Non-pigmented ciliary epithelial cell (primary cell): Measurements from ENCODE around the gene ABCD2.
"Not testable (repeated sequence)": the region's sequence is repeated elsewhere in the genome, so short reads cannot be mapped to it uniquely, and the experiment has no call there.

Experiments
- DNase-seq: peaks from one replicate; pipeline ENCODE4 v3.0.0-alpha.2; 2010; ENCODE audit warnings: low read depth

Gene ABCD2

DNA sequence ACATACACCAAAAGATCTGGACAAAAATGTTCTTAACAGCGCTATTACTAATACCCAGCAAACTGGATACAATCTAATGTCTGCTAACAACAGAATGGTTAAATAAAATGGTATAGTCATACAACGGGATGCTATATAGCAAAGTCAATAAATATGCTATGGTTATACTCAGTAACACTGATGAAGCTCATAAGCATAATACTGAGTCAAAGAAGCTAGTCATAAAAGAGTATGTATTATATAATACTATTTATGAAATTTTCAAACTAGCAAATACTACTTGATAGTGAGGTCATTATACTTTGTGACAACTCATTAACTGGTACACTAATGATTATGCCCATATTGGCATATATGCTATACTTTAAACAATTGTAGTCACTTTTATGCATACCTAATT is 7.4 kb downstream of the ABCD2 start:
- DNase-seq = no peak

DNA sequence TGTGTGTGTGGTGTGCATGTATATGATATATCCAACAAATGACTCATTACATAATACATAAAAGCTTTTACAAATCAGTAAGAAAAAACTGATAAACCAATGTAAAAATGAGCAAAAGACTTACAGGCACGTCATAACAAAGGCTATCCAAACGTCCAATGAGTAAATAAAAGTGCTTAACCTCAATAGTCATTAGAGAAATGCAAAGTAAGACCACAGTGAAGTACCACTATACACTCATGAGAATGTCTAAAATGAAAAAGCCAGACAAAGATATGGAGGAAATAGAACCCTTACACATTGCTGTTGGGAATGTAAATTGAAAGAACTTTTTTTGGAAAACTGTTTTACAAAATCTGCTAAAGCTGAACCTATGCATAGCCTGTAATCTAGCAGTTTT is 7.8 kb downstream of the ABCD2 start:
- no peak for DNase-seq

DNA sequence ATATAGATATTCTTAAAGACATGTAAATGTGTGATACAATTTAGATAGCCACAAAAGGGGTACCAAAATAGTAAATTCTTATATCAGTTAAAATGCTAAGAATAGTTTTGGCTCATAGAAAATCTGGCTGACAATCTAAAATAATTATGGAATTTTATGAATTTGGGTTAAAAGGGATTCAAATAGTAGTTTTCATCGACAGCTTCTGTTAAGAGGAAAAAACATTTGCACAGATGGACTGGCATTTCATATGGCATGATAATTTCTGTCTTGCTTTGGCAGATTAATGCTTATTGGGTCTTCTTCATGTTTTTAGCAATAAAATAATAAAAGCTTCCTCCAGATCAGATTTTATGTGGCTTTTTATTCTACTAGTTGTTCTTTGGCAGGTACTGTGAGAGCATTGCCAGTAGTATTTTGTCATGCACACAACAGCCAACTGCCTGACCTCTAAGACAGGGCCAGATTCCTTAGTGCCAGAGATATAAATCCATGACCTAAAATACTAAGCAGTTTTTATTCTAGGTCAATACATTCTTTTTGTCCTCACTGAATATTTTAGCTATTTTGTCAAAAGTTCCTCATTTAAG is 9.1 kb downstream of the ABCD2 start:
- DNase-seq = no peak

DNA sequence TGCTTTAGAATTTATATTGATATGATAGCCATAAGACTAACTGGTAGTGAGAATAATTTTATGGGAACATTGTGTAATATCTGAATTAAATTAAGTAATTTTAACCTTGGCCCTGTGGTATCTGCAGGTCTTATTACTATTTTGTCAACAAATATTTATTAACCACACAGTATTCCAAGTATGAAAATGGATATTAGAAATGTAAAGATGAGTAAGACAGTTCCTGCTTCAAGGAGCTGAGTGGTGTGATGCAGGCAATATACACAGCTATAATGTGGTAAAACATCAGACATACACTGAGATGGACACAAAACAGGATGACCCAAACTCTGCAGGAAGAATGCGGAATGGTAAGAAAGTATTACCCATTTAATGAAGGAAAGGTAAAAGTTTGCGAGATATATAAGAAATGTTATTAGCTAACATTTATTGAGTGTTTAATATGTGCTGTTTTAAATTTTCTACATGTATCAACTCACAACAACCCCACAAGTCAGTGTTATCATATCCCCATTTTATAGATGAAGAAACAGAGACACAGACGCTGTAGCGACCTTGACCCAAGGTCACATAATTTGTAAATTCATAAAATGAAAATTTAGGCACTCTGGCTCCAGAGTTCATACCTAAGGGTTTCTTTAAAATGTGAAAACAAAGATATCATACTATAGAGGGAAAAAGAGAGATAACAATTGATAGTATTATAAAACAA is 12.7 kb downstream of the ABCD2 start:
- DNase-seq = no peak

DNA sequence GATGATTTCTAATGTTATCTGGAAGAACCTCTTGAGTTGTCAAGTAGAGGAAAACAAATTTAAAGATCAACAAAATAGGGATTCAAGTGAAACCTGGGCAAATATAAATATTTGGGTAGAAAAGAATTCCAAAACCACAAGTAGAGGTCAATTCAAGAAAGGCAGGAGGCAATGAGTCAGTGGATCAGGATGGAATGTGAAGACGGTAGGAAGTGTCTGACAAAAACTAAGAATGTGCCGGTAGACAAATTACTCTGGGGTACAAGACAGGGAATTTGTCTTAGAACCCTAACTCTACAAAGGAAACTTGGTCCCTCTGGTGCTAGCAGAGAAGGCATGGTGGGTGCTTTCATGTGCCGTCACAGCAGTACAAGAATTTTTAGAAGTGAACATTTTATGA is 13.6 kb downstream of the ABCD2 start:
- peak; percentile 61 for DNase-seq

DNA sequence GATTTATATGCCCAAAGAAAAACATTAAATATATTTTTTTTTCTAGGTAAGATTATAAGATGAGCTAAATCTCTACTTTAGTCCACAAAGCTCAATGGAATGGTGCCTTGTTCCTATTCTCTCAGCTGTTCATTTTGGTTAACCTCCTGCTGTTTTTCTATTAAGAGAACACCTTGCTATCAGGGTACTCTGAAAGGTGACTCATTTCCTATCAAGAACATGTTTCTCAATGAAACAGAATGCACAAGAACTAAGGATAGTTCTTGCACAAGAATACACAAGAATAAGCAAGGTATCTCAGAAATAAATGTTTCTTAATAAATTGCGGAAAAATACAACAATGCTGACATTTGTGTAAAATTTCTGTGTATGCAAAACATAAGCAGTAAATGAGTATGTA is 14.1 kb downstream of the ABCD2 start:
- peak; percentile 62 for DNase-seq

DNA sequence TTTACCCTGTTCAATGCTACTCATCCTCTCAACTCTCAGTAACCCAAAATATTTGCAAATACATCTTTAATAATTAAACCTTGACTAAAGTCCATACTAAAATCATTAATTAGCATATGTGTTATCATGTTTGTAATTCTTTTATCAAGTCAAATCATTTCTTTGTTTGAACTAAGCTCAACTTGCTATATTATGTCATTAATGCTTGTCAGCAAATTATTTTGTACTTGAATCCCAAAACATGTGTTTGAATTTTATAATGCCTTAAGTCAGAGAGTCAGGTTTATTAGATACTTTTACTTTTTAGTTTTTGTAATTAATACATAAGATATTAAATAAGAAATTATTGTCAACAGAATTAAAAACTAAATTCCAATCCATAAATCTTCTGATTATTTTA is 16.5 kb downstream of the ABCD2 start:
- DNase-seq = no peak

DNA sequence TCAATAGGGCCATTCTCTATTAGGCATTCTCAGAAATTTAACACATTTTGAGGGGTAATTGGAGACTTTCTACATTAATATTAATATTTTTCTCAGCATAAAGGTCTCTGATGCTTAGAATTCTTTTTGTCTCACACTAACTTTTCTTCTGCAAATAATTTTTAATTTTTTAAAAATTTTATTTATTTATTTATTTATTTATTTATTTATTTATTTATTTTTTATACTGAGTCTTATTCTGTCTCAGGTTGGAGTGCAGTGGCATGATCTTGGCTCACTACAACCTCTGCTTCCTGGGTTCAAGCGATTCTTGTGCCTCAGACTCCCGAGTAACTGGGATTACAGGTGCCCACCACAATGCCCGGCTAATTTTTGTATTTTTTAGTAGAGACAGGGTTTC is 17.7 kb downstream of the ABCD2 start:
- not testable (repeated sequence) for DNase-seq

DNA sequence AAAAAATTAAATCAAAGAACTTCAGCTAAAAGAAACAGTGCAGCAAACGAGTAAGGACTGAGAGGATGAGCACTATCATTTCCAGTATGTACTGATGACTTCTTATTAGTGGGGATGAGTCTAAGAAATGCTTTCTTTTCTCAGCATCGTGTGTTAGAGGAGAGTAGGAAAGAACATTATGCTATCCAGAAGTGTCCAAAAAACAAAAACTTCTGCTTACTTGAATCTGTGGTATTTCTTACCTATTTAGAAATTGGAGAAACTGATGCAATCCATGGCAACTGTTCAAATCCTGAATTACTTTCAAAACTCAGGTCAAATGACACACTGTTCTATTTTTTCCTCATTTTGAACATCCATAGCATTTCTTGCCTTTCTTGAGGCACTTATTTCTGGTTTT is 23.7 kb downstream of the ABCD2 start:
- DNase-seq = no peak

DNA sequence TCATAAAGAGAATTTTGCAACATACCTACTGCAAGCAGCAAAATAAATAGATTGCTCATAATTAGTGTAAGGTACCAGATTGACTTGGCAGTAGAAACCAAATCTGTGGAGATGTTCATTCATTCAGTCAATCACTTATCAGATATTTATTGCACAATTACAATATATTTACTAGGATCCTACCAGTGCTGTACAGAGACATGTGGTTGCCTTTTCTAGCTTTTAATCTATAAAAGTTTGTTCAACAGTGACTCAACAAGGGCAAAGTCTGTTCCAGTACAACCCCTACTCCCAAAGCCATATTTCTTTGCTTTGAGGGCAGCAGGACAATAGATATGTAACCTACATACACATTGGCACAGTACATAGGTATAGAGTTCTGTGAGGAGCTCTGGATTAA is 27.3 kb downstream of the ABCD2 start:
- no peak for DNase-seq

DNA sequence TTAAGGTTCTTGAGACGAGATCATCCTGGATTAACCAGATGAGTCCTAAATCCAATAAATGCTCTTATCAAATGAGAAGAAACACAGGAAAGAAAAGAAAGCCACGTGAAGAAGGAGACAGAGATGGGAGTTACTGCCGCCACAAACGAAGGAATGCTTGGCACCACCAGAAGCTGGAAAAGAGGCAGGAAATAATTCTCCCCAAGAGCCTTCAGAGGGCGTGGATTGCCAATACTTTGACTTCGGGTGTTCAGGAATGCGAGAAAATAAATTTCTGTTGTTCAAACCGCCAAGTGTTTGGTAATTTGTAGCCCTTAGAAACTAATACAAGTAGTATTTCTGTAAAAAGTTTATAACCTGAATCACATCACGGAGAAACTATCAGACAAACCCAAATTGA is 31.3 kb downstream of the ABCD2 start:
- DNase-seq = no peak

DNA sequence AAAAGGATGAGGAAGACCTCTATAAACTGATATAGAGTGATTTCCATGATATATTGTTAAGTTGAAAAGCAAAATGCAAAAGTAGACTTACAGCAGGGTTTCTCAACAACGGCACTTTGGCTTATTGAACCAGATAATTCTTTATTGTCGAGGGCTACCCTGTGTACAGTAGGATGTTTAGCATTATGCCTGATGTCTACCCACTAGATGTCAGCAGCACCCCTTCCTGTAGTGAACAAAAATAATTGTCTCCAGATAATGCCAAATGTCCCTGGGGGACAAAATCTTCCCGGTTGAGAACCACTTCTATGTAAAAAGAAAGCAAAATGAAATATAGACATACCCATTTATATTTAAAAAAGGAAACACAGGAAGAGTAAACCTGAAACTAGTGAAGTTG is 32.4 kb downstream of the ABCD2 start:
- DNase-seq = no peak

DNA sequence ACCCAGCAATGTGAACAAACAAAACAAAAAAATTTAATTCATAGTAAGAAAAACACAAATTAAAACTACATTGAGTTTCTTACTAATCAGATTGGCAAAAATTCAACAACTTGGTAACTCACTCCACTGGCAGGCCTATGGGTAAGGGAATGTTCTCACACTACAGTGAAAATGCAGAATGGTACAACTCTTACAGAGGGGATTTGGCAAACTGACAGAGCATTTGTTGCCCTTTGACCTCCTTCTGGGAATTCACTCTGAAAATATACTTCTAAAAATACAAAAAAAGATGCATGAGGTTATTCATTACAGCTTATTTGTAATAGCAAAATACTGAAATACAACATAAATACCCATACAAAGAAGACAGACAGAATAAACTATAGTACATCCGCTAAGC is 32.8 kb downstream of the ABCD2 start:
- no peak for DNase-seq

DNA sequence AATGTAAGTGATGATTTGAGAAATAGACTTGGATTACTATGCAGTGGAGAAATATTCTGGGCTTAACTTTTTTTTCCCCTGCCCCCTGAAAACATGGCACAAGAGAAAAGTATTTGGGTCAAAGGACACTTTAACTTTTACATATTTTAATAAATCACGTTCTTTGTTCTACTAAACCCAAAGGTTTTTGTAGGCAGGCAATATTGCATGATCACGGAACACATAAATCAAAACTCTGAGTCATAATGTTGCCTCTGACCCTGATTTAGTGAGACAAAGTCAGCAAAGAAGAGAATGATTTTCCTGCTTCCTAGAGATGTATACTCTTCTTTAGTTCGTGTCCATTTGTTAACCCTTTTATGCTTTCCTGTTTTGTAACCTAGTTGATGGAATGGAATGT is 38.0 kb downstream of the ABCD2 start:
- no peak for DNase-seq

DNA sequence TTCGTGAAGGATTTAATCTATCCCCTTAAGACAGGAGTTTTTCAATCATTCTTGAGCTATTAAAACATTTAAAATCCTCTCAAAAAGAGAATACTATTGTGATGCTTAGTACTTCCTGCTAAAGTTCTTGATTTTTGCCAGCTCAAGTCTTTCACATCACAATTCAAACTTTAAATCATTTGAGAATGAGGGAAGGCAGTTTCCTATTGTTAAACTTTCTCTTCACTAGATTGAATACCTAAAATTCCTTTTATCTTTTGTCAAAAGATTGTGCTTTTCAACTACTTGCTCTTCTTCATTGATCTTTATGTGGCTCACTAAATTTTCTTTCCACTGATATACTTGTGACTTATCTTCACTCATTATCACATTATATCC is 44.1 kb downstream of the ABCD2 start:
- DNase-seq = no peak

DNA sequence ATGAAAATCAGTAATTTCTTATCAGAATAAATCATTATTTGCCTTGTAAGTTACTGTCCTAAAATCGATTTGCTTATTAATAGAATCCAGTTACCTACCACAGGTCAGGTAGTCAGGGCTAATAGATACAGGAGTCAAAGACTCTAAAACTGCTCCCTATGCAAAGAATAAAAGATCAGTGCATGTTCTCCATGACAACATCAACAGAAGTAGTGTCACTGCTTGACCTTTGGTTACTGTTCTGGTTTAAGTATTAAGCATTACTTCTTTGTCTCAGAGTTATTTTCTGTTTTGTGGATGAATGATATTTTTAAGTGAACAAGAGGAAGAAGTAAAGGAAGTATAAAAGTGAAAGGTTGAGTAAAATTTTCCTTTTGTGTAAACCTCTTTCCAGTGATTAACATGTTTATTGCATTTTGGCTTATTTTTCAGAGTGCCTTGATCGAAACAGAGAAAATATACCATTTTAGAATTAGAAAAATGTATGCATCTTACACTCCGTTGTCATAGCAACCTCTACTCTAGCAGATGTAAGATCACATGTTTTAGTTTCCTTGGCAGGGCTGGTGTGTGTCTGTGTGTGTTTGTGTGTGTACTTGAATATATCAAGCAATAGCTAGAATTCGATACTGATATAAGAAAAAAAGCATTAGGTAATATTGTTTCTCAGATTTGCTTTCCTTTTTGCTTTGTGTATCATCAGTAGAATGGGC is 44.7 kb downstream of the ABCD2 start:
- DNase-seq = no peak

DNA sequence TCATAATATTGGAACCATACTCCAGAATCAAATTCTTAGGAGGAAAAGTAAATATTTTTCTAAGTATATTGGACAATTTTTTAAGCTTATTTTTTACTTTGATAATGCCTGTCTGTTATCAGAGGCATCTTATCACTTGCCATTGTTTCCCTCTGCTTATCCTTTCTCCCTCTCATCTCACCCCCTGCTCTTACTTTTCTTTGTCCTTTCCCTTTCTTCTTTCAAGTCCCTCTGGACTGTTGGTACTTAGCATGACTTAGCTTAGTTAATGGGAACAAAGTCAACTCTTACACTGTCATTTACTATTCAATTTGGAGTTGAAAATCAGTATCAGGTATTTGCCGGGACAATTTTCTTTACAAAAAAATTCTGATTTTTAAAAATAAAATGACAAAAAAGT is 45.2 kb downstream of the ABCD2 start:
- no peak for DNase-seq

DNA sequence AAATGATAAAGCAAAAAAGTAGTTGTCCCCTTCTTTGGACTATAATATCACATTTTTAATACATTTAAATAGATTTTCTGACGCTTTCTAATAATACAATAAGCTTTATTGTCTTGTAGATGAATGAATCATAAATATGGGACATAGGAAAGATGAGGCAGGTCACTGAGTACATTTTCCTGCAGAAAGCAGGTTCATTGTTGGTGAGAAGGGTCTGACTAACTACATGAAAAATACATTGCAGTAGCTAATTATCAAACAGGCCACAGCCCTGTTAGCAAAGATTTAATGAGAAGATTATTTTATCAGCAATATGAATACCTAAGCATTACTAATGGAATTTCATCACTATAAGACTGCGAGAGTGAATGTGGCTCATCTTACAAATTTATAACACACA is 45.6 kb downstream of the ABCD2 start:
- no peak for DNase-seq

DNA sequence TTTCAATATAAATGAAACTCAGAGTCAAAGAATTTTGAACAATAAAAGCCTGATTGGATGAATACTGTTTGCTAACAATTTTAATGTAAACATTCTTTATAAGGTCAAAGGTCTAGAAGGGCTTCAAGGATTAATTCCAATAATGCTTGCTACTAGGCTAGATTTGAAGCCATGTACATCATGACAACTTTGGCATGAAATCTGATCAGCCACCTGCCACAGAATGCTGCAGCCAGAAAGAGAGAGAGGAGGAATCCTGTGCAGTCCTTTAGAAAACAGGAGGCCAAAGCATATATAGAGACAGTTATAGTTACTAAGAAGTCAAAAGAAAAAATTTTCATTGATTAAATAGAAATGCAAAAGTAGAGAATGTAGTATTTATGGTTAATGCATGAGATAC is 47.1 kb downstream of the ABCD2 start:
- no peak for DNase-seq

DNA sequence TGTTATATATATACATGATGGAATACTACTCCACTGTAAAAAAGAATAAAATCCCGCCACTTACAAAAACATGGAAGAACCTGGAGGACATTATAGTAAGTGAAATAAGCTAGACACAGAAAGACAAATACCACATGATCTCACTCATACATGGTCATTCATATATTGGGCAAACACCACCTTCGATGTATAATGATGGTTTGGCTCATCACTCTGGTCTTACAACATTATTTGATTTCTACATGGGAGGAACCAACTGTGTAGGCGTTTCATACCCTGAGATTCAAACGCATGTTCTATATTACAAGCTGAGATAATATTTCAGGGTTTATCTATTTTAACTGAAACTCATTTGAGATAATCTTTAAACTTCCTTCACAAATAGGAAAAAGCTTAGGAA is 48.3 kb downstream of the ABCD2 start:
- DNase-seq = no peak

DNA sequence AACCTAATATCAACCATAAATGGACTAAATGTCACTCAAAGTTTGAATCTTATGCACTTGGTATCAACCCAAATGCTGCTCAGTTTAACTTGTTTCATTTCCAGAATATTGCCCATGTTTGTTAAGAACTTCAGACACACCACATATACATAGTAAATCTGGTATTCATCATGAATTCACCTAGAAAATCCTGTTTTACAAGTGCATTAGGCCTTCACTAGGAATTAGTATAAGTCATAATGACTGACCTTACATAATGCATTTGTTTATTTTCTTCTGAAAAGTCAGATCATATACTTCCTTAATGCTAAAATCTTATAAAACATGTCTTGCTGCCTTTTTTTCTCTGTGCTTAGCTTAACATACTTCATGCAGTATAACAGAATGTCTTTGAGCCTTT is 66.1 kb downstream of the ABCD2 start:
- DNase-seq = no peak

DNA sequence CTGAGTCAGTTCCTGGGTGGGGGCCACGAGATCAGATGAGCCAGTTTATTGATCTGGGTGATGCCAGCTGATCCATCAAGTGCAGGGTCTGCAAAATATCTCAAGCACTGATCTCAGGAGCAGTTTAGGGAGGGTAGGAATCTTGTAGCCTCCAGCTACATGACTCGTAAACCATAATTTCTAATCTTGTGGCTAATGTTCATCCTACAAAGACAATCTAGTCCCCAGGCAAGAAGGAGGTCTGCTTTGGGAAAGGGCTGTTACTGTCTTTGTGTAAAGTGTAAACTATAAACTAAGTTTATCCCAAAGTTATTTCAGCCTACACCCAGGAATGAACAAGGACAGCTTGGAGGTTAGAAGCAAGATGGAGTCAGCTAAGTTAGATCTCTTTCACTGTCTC is 75.4 kb downstream of the ABCD2 start:
- DNase-seq = not testable (repeated sequence)

DNA sequence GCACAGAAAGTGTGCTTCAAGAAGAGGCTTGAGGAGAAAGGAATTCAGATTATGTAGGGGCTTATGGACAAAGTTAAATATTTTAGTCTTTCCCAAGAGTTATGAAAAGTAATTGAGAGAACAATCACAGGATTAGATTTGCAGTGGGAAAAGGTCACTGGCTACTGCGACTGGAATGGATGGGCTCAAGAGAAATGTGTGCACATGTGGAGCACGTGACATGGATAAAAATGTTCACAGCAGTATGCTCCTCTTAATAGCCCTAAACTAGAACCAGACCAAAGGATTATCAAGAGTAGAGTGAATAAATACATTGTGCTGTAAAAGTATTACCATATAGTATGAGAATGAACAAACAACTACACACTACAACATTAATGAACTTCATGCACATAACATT is 78.1 kb downstream of the ABCD2 start:
- DNase-seq = no peak

DNA sequence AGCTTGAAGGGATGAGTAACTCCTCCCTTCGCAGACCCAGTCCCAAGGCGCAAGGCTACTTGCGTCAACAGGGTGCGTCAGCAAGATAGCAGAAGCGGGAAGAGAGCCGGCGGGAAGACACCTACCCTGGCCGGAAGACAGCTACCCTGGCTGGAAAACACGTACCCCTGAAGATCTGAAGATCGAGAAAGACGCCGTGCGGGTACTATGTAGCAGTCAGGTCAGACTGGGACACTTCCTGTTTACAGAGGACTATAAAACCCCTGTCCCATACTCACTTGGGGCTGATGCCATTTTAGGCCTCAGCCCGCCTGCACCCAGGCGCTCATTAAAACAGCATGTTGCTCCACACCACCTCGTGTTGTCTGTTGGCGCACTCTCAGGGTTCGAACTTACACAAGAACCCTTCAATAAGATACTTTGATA is 80.9 kb downstream of the ABCD2 start:
- no peak for DNase-seq
